HepG2 (cell line): Measurements from ENCODE around the gene LRTM2. TPM values are rescaled to one million over a fixed set of nuclear protein-coding genes. Genes with fewer than 3 reads are reported as not detected.

ENCODE experiments used
- AGO2 ChIP-seq: fragments of 200-400 bp; formaldehyde crosslinking; optimal IDR thresholded peaks from 2 replicates; pipeline ENCODE3; 2017; ENCODE audit warnings: mild to moderate bottlenecking, low read depth, low read length, moderate library complexity
- BRD4 ChIP-seq: sonication (generic); formaldehyde crosslinking; IDR thresholded peaks from 2 replicates; pipeline ENCODE4 v1.4.0; 2020; ENCODE audit warnings: missing genetic modification reagents
- CCAR2 ChIP-seq: fragments of 200-400 bp; formaldehyde crosslinking; optimal IDR thresholded peaks from 2 replicates; pipeline ENCODE3; 2018; ENCODE audit warnings: low read depth, mild to moderate bottlenecking, low read length, moderate library complexity
- ELF3 ChIP-seq: IDR thresholded peaks from 2 replicates; pipeline ENCODE4 v1.6.1; 2016; ENCODE audit warnings: missing genetic modification reagents, missing compliant biosample characterization
- NONO ChIP-seq, 2 experiments: fragments of 450-650 bp in 1 of 2; sonication (generic) in 1 of 2; formaldehyde crosslinking in 1 of 2; IDR thresholded peaks in 1 of 2; conservative IDR thresholded peaks in 1 of 2; 2 replicates each; pipeline versions ENCODE4 v1.6.1 to v1.8.0; 2017 to 2022; ENCODE audit warnings: mild to moderate bottlenecking in 1 of 2, missing genetic modification reagents in 1 of 2, moderate library complexity in 1 of 2
- PATZ1 ChIP-seq: sonication (generic); formaldehyde crosslinking; IDR thresholded peaks from 2 replicates; pipeline ENCODE4 v1.4.0; 2020; ENCODE audit warnings: missing genetic modification reagents
- PAXIP1 ChIP-seq: sonication (generic); formaldehyde crosslinking; conservative IDR thresholded peaks from 2 replicates; pipeline ENCODE4 v1.4.0; 2020; ENCODE audit warnings: mild to moderate bottlenecking, missing genetic modification reagents, moderate library complexity
- POLR2G ChIP-seq: fragments of 200-400 bp; formaldehyde crosslinking; IDR thresholded peaks from 2 replicates; pipeline ENCODE4 v1.6.1; 2018; ENCODE audit warnings: mild to moderate bottlenecking, low read depth, low read length, moderate library complexity
- SALL1 ChIP-seq: sonication (generic); formaldehyde crosslinking; IDR thresholded peaks from 2 replicates; pipeline ENCODE4 v1.8.0; 2022; ENCODE audit warnings: mild to moderate bottlenecking, missing genetic modification reagents
- ZNF354B ChIP-seq: sonication (generic); formaldehyde crosslinking; IDR thresholded peaks from 2 replicates; pipeline ENCODE4 v1.8.0; 2022; ENCODE audit warnings: mild to moderate bottlenecking, missing genetic modification reagents
- ZNF362 ChIP-seq: sonication (generic); formaldehyde crosslinking; IDR thresholded peaks from 2 replicates; pipeline ENCODE4 v1.4.0; 2020; ENCODE audit warnings: missing genetic modification reagents, mild to moderate bottlenecking, borderline replicate concordance
- polyA plus RNA-seq, 8 experiments: library from polyadenylated mRNA; depleted of rRNA in 3 of 8; stranded (reverse) in 7 of 8; unstranded in 1 of 8; fragments of >200 nt; fragmentation: Illumina TruSeq in 4 of 8; extraction: Trizol in 4 of 8; gene quantifications; 2 replicates each; pipeline versions ENCODE4 v1.2.1 to v1.2.3, GENCODE V29; 2011 to 2016; ENCODE audit warnings: low read depth in 4 of 8, missing spikeins in 1 of 8, mixed read lengths in 1 of 8; ENCODE audit not compliant: insufficient read depth in 1 of 8
- total RNA-seq, 5 experiments: library from RNA; depleted of rRNA; stranded (reverse); fragments of >200 nt; fragmentation: Illumina TruSeq; extraction: Trizol; gene quantifications; 2 replicates each; pipeline ENCODE4 v1.2.3, GENCODE V29; 2016; ENCODE audit warnings: low read depth in 1 of 5
- TF ChIP-seq, protein P1 (sequence below), 2 experiments: sonication (generic) in 1 of 2; formaldehyde crosslinking in 1 of 2; IDR thresholded peaks; 2 replicates each; pipeline versions ENCODE4 v1.6.1 to v1.9.0; 2014 to 2022; ENCODE audit warnings: antibody characterized with exemption in 1 of 2, borderline replicate concordance in 1 of 2, inconsistent platforms in 1 of 2, low read depth in 1 of 2, missing genetic modification reagents in 1 of 2

Gene LRTM2
- total and polyA plus RNA-seq, 2 of the 13 experiments (the other 11 are each of a cell fraction or from before 2014, with no cell fraction given) = 0.09 TPM; not detected in 1

- TF ChIP-seq ELF3 (CRISPR knock-in tag) = peak; percentile 41; the same call in 1 of the 2 replicates
- peak; percentile 87 for TF ChIP-seq AGO2
- no peak for TF ChIP-seq NONO (IDR thresholded peaks at IDR 0.05)
- TF ChIP-seq NONO (CRISPR knock-in tag; conservative IDR thresholded peaks at IDR 0.05) = peak; percentile 75
- TF ChIP-seq PAXIP1 (CRISPR knock-in tag) = peak; percentile 25; the same call in 1 of the 2 replicates
- TF ChIP-seq CCAR2 = no peak
- TF ChIP-seq BRD4 = no peak
- TF ChIP-seq PATZ1 (CRISPR knock-in tag) = 0 out of 2 replicates have a peak, but pooled peaks have one; percentile 20
- peak; percentile 75 for TF ChIP-seq SALL1
- 0 out of 2 replicates have a peak, but pooled peaks have one; percentile 84 for TF ChIP-seq ZNF354B (CRISPR knock-in tag)
- TF ChIP-seq POLR2G = peak; percentile 51; the same call in 1 of the 2 replicates
- peak; percentile 50; the same call in 1 of the 2 replicates for TF ChIP-seq ZNF362
- TF ChIP-seq, protein P1, sequence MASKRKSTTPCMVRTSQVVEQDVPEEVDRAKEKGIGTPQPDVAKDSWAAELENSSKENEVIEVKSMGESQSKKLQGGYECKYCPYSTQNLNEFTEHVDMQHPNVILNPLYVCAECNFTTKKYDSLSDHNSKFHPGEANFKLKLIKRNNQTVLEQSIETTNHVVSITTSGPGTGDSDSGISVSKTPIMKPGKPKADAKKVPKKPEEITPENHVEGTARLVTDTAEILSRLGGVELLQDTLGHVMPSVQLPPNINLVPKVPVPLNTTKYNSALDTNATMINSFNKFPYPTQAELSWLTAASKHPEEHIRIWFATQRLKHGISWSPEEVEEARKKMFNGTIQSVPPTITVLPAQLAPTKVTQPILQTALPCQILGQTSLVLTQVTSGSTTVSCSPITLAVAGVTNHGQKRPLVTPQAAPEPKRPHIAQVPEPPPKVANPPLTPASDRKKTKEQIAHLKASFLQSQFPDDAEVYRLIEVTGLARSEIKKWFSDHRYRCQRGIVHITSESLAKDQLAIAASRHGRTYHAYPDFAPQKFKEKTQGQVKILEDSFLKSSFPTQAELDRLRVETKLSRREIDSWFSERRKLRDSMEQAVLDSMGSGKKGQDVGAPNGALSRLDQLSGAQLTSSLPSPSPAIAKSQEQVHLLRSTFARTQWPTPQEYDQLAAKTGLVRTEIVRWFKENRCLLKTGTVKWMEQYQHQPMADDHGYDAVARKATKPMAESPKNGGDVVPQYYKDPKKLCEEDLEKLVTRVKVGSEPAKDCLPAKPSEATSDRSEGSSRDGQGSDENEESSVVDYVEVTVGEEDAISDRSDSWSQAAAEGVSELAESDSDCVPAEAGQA (IDR thresholded peaks at IDR 0.05; ENCODE audit: low read depth) = no peak
- TF ChIP-seq, protein P1 (CRISPR knock-in tag; IDR thresholded peaks at IDR 0.05; ENCODE audit: borderline replicate concordance) = no peak
Measured at GRCh38 chr12:1795785-1796514, 24.4 kb upstream of the LRTM2 start (continued).
